H1 (cell line): ENCODE measurements around the gene TRIM73. TPM values are rescaled to one million over a fixed set of nuclear protein-coding genes. Genes with fewer than 3 reads are reported as not detected.
"Not testable (repeated sequence)": the region's sequence is repeated elsewhere in the genome, so short reads cannot be mapped to it uniquely, and the experiment has no call there.

Experiments used
- CTCF ChIA-PET: fragments of 300-600 bp; sonication (Branson Sonifier 250); formaldehyde crosslinking; loops from one replicate; lab custom pipeline; 2021; ENCODE audit not compliant: partially characterized antibody; lab: Charles Lee
- POLR2A ChIA-PET: fragments of 300-600 bp; sonication (Branson Sonifier 250); formaldehyde crosslinking; loops from one replicate; lab custom pipeline; 2021; ENCODE audit warnings: inconsistent platforms; ENCODE audit not compliant: partially characterized antibody; lab: Charles Lee
- DNase-seq, 2 experiments: peaks; one replicate each; pipeline versions ENCODE4 v3.0.0 to v3.0.0-alpha.2; 2010 to 2022; ENCODE audit warnings: low spot score in 2 of 2, low read depth in 1 of 2, mixed read lengths in 1 of 2
- FAIRE-seq: peaks from 2 replicates; lab custom pipeline; 2011; peaks lifted over from hg19 to GRCh38; lab: Jason Lieb, UNC
- H2AFZ ChIP-seq: 2 replicates; pipeline ENCODE4 v1.8.1; 2012; ENCODE audit warnings: low read length, inconsistent platforms
- H2AK5ac ChIP-seq: 2 replicates; pipeline ENCODE4 v1.6.1; 2013; ENCODE audit warnings: low read depth, low read length
- H2BK120ac ChIP-seq: replicated peaks from 2 replicates; pipeline ENCODE3; 2013; ENCODE audit warnings: low read depth, low read length, inconsistent platforms
- H2BK12ac ChIP-seq: 2 replicates; pipeline ENCODE4 v1.6.1; 2013; ENCODE audit warnings: low read depth, low read length
- H2BK15ac ChIP-seq: 2 replicates; pipeline ENCODE4 v1.6.1; 2013; ENCODE audit warnings: low read length
- H2BK20ac ChIP-seq: 2 replicates; pipeline ENCODE4 v1.6.1; 2013; ENCODE audit warnings: low read length
- H2BK5ac ChIP-seq: 2 replicates; pipeline ENCODE4 v1.6.1; 2013; ENCODE audit warnings: low read depth, low read length
- H3K14ac ChIP-seq: 2 replicates; pipeline ENCODE4 v1.6.1; 2013; ENCODE audit warnings: inconsistent platforms; ENCODE audit not compliant: insufficient read length
- H3K18ac ChIP-seq: 2 replicates; pipeline ENCODE4 v1.6.1; 2013; ENCODE audit warnings: low read length; ENCODE audit errors: extremely low read depth
- H3K23ac ChIP-seq: 2 replicates; pipeline ENCODE4 v1.6.1; 2013; ENCODE audit warnings: inconsistent platforms; ENCODE audit not compliant: insufficient read length
- H3K23me2 ChIP-seq: 2 replicates; pipeline ENCODE4 v1.6.1; 2013; ENCODE audit warnings: low read depth, low read length
- H3K27ac ChIP-seq: 2 replicates; pipeline ENCODE4 v1.6.1; 2011; ENCODE audit warnings: low read depth, low read length, inconsistent platforms
- H3K27me3 ChIP-seq, 4 experiments: replicated peaks in 1 of 4; 1 replicate in 1 of 4; 2 replicates in 3 of 4; pipeline versions ENCODE4 v1.6.1 to v1.8.1; 2011 to 2013; ENCODE audit warnings: low read length in 3 of 4, mild to moderate bottlenecking in 3 of 4, inconsistent platforms in 2 of 4, mixed read lengths in 2 of 4, moderate library complexity in 1 of 4; ENCODE audit not compliant: control insufficient read depth in 3 of 4, insufficient read depth in 3 of 4; ENCODE audit errors: extremely low read depth in 1 of 4
- H3K36me3 ChIP-seq, 4 experiments: 2 replicates each; pipeline versions ENCODE4 v1.6.1 to v1.8.1; 2011 to 2013; ENCODE audit warnings: mild to moderate bottlenecking in 4 of 4, low read length in 3 of 4, moderate library complexity in 2 of 4, control low read depth in 1 of 4, inconsistent platforms in 1 of 4; ENCODE audit not compliant: insufficient read depth in 4 of 4, control insufficient read depth in 2 of 4
- H3K4ac ChIP-seq: replicated peaks from 2 replicates; pipeline ENCODE3; 2013; ENCODE audit warnings: low read length, low read depth, mixed read lengths, inconsistent platforms; ENCODE audit not compliant: insufficient read length
- H3K4me1 ChIP-seq, 4 experiments: replicated peaks in 1 of 4; 1 replicate in 1 of 4; 2 replicates in 3 of 4; pipeline versions ENCODE4 v1.6.1 to v1.8.1; 2011 to 2013; ENCODE audit warnings: low read length in 3 of 4, inconsistent platforms in 2 of 4, mixed read lengths in 1 of 4; ENCODE audit not compliant: insufficient read depth in 4 of 4, control insufficient read depth in 3 of 4
- H3K4me2 ChIP-seq, 2 experiments: 2 replicates each; pipeline versions ENCODE4 v1.6.1 to v1.8.1; 2011 to 2013; ENCODE audit warnings: low read depth in 2 of 2, low read length in 2 of 2, control low read depth in 1 of 2, inconsistent platforms in 1 of 2, mild to moderate bottlenecking in 1 of 2; ENCODE audit not compliant: insufficient read depth in 1 of 2
- H3K4me3 ChIP-seq, 4 experiments: fragments of 200-600, 300-600 bp in 1 of 4; sonication (generic), shearing (Covaris generic), sonication (Bioruptor Twin) in 1 of 4; 2 replicates each; pipeline versions ENCODE4 v1.5.1 to v1.8.1; 2011 to 2016; ENCODE audit warnings: low read length in 4 of 4, low read depth in 3 of 4, control low read depth in 2 of 4, inconsistent platforms in 2 of 4, mild to moderate bottlenecking in 2 of 4, mixed read lengths in 1 of 4, moderate library complexity in 1 of 4; ENCODE audit not compliant: insufficient read depth in 2 of 4; ENCODE audit errors: extremely low read depth in 1 of 4
- H3K56ac ChIP-seq: replicated peaks from 2 replicates; pipeline ENCODE3; 2013; ENCODE audit warnings: low read depth, mild to moderate bottlenecking, mixed read lengths, low read length, inconsistent platforms; ENCODE audit not compliant: insufficient read length
- H3K79me1 ChIP-seq: 2 replicates; pipeline ENCODE4 v1.6.1; 2013; ENCODE audit warnings: low read depth, low read length, control low read depth
- H3K79me2 ChIP-seq, 2 experiments: 2 replicates each; pipeline versions ENCODE4 v1.6.1 to v1.8.1; 2012 to 2013; ENCODE audit warnings: low read length in 2 of 2, mild to moderate bottlenecking in 2 of 2, inconsistent platforms in 1 of 2; ENCODE audit not compliant: insufficient read depth in 2 of 2, control insufficient read depth in 1 of 2
- H3K9ac ChIP-seq, 4 experiments: replicated peaks in 1 of 4; 1 replicate in 1 of 4; 2 replicates in 3 of 4; pipeline versions ENCODE4 v1.6.1 to v1.8.1; 2011 to 2013; ENCODE audit warnings: low read depth in 3 of 4, low read length in 3 of 4, control low read depth in 2 of 4, mild to moderate bottlenecking in 2 of 4, moderate library complexity in 2 of 4, inconsistent platforms in 1 of 4; ENCODE audit errors: extremely low read depth in 1 of 4
- H3K9me3 ChIP-seq, 2 experiments: 2 replicates each; pipeline versions ENCODE4 v1.6.1 to v1.8.1; 2012 to 2013; ENCODE audit warnings: mild to moderate bottlenecking in 2 of 2, moderate library complexity in 2 of 2, control low read depth in 1 of 2, inconsistent platforms in 1 of 2, low read depth in 1 of 2, low read length in 1 of 2, mixed read lengths in 1 of 2; ENCODE audit not compliant: insufficient read depth in 2 of 2
- H4K20me1 ChIP-seq, 2 experiments: replicated peaks in 1 of 2; 2 replicates each; pipeline versions ENCODE3 to v1.8.1; 2011 to 2013; ENCODE audit warnings: inconsistent platforms in 2 of 2, low read length in 2 of 2, mild to moderate bottlenecking in 1 of 2; ENCODE audit not compliant: insufficient read depth in 2 of 2, control insufficient read depth in 1 of 2
- H4K5ac ChIP-seq: 2 replicates; pipeline ENCODE4 v1.6.1; 2013; ENCODE audit warnings: low read length, low read depth, mixed read lengths, inconsistent platforms; ENCODE audit not compliant: insufficient read length
- H4K8ac ChIP-seq: 2 replicates; pipeline ENCODE4 v1.8.0; 2013; ENCODE audit warnings: mild to moderate bottlenecking, moderate library complexity, low read length, inconsistent platforms; ENCODE audit not compliant: insufficient read depth; ENCODE audit errors: extremely low read depth
- H4K91ac ChIP-seq: replicated peaks from 2 replicates; pipeline ENCODE3; 2013; ENCODE audit warnings: low read length, mixed read lengths, inconsistent platforms; ENCODE audit not compliant: insufficient read length
- WGBS, 2 experiments: shearing (Covaris generic) in 1 of 2; methylation state at CpG; one replicate each; pipeline versions ENCODE4 v1.1.6 to v1.1.7; 2013 to 2015; ENCODE audit warnings: low lambda C conversion rate in 2 of 2, mixed read lengths in 2 of 2, inconsistent platforms in 1 of 2, low coverage in 1 of 2, missing lambda C conversion rate in 1 of 2; ENCODE audit not compliant: insufficient replicate concordance in 2 of 2, insufficient coverage in 1 of 2, insufficient read length in 1 of 2; ENCODE audit errors: extremely low coverage in 1 of 2, missing lambda C conversion rate in 1 of 2; 5-methylcytosine and 5-hydroxymethylcytosine counted together
- polyA plus RNA-seq, 7 experiments: library from polyadenylated mRNA; depleted of rRNA in 3 of 7; stranded (reverse) in 5 of 7; unstranded in 2 of 7; fragments of >200 nt in 5 of 7; fragments of 200-250 nt in 2 of 7; gene quantifications; 1 replicate in 5 of 7; 2 replicates in 1 of 7; 4 replicates in 1 of 7; pipeline versions ENCODE4 v1.2.1 to v1.2.3, GENCODE V29; 2011 to 2013; ENCODE audit warnings: missing spikeins in 2 of 7, mixed read lengths in 2 of 7
- total RNA-seq: library from RNA; stranded (reverse); fragmentation: NEBNext Ultra II Directional; extraction: Animal tissue kit (Norgen Biotek cat#: 25700); gene quantifications from 2 replicates; pipeline ENCODE4 v1.2.1, GENCODE V29; 2021

Gene TRIM73
- total and polyA plus RNA-seq, 2 of the 8 experiments (the other 6 are each of a cell fraction or from before 2014, with no cell fraction given): 0.73 to 1.0 TPM

DNA sequence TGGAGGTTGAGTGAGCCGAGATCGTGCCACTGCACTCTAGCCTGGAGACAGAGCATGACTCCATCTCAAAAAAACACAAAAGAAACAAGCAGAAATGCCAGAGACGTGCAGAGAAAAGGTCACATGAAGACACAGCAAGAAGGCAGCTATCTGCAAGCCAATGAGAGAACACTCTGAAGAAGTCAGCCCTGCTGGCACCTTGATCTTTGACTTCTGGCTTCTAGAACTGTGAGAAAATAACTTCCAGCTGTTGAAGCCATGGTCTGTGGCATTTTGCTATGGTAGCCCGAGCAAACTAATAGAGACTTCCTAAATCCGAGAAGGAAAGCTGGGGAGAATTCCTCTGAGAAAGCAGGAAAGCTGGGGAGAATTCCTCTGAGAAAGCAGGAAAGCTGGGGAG is 54.5 kb downstream of the TRIM73 start:
- H3K36me3 ChIP-seq, H4K5ac ChIP-seq, FAIRE-seq, DNase-seq, H2BK15ac ChIP-seq, H2BK12ac ChIP-seq, H3K4ac ChIP-seq, H3K9ac ChIP-seq, H3K23ac ChIP-seq, H2AFZ ChIP-seq, H3K18ac ChIP-seq, H3K14ac ChIP-seq, H3K56ac ChIP-seq, H2AK5ac ChIP-seq, H4K91ac ChIP-seq, H3K4me1 ChIP-seq, H3K4me3 ChIP-seq, H3K27me3 ChIP-seq, H3K9me3 ChIP-seq, H2BK20ac ChIP-seq, H3K23me2 ChIP-seq, H4K8ac ChIP-seq, H2BK120ac ChIP-seq, CTCF ChIA-PET, H2BK5ac ChIP-seq, H3K79me1 ChIP-seq, H3K27ac ChIP-seq, H4K20me1 ChIP-seq, H3K79me2 ChIP-seq, POLR2A ChIA-PET, H3K4me2 ChIP-seq: not testable (repeated sequence)
- 82% methylated on average over 2 of the region's 5 CpGs; no CpG with 5 or more reads in 1 of the 2 experiments for WGBS, 2 experiments
